Mesendoderm (in vitro differentiated cells): ENCODE results near the gene PAIP2.

Experiments used
- DNase-seq: peaks from one replicate; pipeline ENCODE4 v3.0.0; 2013
- H2AK5ac ChIP-seq: 2 replicates; pipeline ENCODE4 v1.6.1; 2013; ENCODE audit warnings: low read length, inconsistent platforms
- H2BK120ac ChIP-seq: 2 replicates; pipeline ENCODE4 v1.6.1; 2013; ENCODE audit warnings: low read depth, mild to moderate bottlenecking, low read length, moderate library complexity, mixed read lengths
- H2BK15ac ChIP-seq: replicated peaks from 2 replicates; pipeline ENCODE4 v1.6.1; 2013; ENCODE audit warnings: low read depth, mild to moderate bottlenecking, moderate library complexity
- H2BK5ac ChIP-seq: 2 replicates; pipeline ENCODE4 v1.6.1; 2013; ENCODE audit warnings: low read length, inconsistent platforms
- H3K18ac ChIP-seq: 2 replicates; pipeline ENCODE4 v1.6.1; 2013; ENCODE audit warnings: mild to moderate bottlenecking, low read length, mixed read lengths
- H3K23ac ChIP-seq: one replicate; pipeline ENCODE4 v1.6.1; 2013; ENCODE audit warnings: low read length
- H3K27ac ChIP-seq: 2 replicates; pipeline ENCODE4 v1.5.1; 2013; ENCODE audit warnings: low read depth, mild to moderate bottlenecking, inconsistent platforms, low read length, moderate library complexity
- H3K27me3 ChIP-seq: 2 replicates; pipeline ENCODE4 v1.6.1; 2013; ENCODE audit warnings: low read length, control low read depth, mild to moderate bottlenecking, inconsistent platforms; ENCODE audit not compliant: insufficient read depth, poor library complexity
- H3K36me3 ChIP-seq: 2 replicates; pipeline ENCODE4 v1.6.1; 2013; ENCODE audit warnings: low read length, inconsistent platforms; ENCODE audit not compliant: control insufficient read depth, insufficient read depth
- H3K4ac ChIP-seq: one replicate; pipeline ENCODE4 v1.6.1; 2013; ENCODE audit warnings: low read depth, mild to moderate bottlenecking, low read length, moderate library complexity
- H3K4me1 ChIP-seq: 2 replicates; pipeline ENCODE4 v1.6.1; 2013; ENCODE audit warnings: low read depth, low read length, inconsistent platforms; ENCODE audit not compliant: control insufficient read depth
- H3K4me2 ChIP-seq: 2 replicates; pipeline ENCODE4 v1.6.1; 2013; ENCODE audit warnings: low read length
- H3K4me3 ChIP-seq: 2 replicates; pipeline ENCODE4 v1.5.1; 2013; ENCODE audit warnings: mild to moderate bottlenecking, low read length
- H3K56ac ChIP-seq: one replicate; pipeline ENCODE4 v1.6.1; 2013; ENCODE audit warnings: low read length
- H3K79me1 ChIP-seq: 2 replicates; pipeline ENCODE4 v1.6.1; 2013; ENCODE audit warnings: low read length, inconsistent platforms
- H3K79me2 ChIP-seq: 2 replicates; pipeline ENCODE4 v1.6.1; 2013; ENCODE audit warnings: mild to moderate bottlenecking, low read length; ENCODE audit not compliant: control insufficient read depth, insufficient read depth
- H3K9ac ChIP-seq: 2 replicates; pipeline ENCODE4 v1.6.1; 2013; ENCODE audit warnings: low read length, inconsistent platforms
- H4K5ac ChIP-seq: one replicate; pipeline ENCODE4 v1.6.1; 2013; ENCODE audit warnings: low read length
- H4K8ac ChIP-seq: one replicate; pipeline ENCODE4 v1.6.1; 2013; ENCODE audit warnings: low read depth, mild to moderate bottlenecking, control low read depth, low read length, moderate library complexity
- WGBS: extraction: QIAGEN DNeasy Blood & Tissue Kit; methylation state at CpG from one replicate; pipeline ENCODE4 v1.1.7; 2013; ENCODE audit warnings: low lambda C conversion rate, missing lambda C conversion rate; ENCODE audit not compliant: insufficient coverage; ENCODE audit errors: extremely low coverage; 5-methylcytosine and 5-hydroxymethylcytosine counted together

The PAIP2 gene

GRCh38 chr5:139301808-139302499, 39.7 kb upstream of the PAIP2 start:
- H3K36me3 ChIP-seq = no peaks in the 10 kb centered on the region
- no peak overlapping the region for H3K9ac ChIP-seq
- WGBS = no CpG with 5 or more reads among the region's 7 CpGs
- H3K56ac ChIP-seq = no peak overlapping the region
- no peak overlapping the region for H4K5ac ChIP-seq
- DNase-seq = no peak
- no peaks in the 10 kb centered on the region for H3K79me1 ChIP-seq
- H2BK120ac ChIP-seq = no peak overlapping the region
- H3K23ac ChIP-seq = no peak overlapping the region
- H3K27ac ChIP-seq = no peak overlapping the region
- no peaks in the 10 kb centered on the region for H3K27me3 ChIP-seq
- H3K79me2 ChIP-seq = peaks cover 90% of the 10 kb centered on the region
- H3K4ac ChIP-seq = no peak overlapping the region
- H3K4me3 ChIP-seq = no peak overlapping the region
- no peak overlapping the region for H2BK5ac ChIP-seq
- no peak overlapping the region for H3K4me2 ChIP-seq
- H3K4me1 ChIP-seq = peaks cover 5% of the 10 kb centered on the region
- no peak overlapping the region for H2BK15ac ChIP-seq
- no peak overlapping the region for H2AK5ac ChIP-seq
- no peak overlapping the region for H3K18ac ChIP-seq
- H4K8ac ChIP-seq = no peak overlapping the region

- no peaks in the 10 kb centered on the region for H3K27me3 ChIP-seq
- no peak overlapping the region for H3K18ac ChIP-seq
- H2BK120ac ChIP-seq = no peak overlapping the region
- no peak overlapping the region for H3K4me3 ChIP-seq
- peaks cover 89% of the 10 kb centered on the region for H3K79me2 ChIP-seq
- H2AK5ac ChIP-seq = no peak overlapping the region
- H2BK5ac ChIP-seq = no peak overlapping the region
- no peak overlapping the region for H3K9ac ChIP-seq
- H3K4ac ChIP-seq = no peak overlapping the region
- no peaks in the 10 kb centered on the region for H3K4me1 ChIP-seq
- H3K23ac ChIP-seq = no peak overlapping the region
- H4K8ac ChIP-seq = no peak overlapping the region
- H2BK15ac ChIP-seq = no peak overlapping the region
- H3K27ac ChIP-seq = no peak overlapping the region
- DNase-seq = no peak
- no peak overlapping the region for H3K56ac ChIP-seq
- no peaks in the 10 kb centered on the region for H3K36me3 ChIP-seq
- H3K79me1 ChIP-seq = no peaks in the 10 kb centered on the region
- WGBS = no CpG with 5 or more reads among the region's 3 CpGs
- no peak overlapping the region for H4K5ac ChIP-seq
- no peak overlapping the region for H3K4me2 ChIP-seq
These were observed 37.0 kb upstream of the PAIP2 start for GRCh38 chr5:139304391-139305324.

GRCh38 chr5:139306197-139306596, 35.5 kb upstream of the PAIP2 start:
- Histone ChIP-seq H2BK5ac (no peak overlapping the region), H3K79me1 (no peaks in the 10 kb centered on the region), H2BK15ac (no peak overlapping the region), H3K9ac (no peak overlapping the region), H3K79me2 (peaks cover 86% of the 10 kb centered on the region), H3K18ac (no peak overlapping the region), H3K4me2 (no peak overlapping the region), H3K56ac (no peak overlapping the region), H3K27me3 (no peaks in the 10 kb centered on the region), H3K27ac (no peak overlapping the region), H2AK5ac (no peak overlapping the region), H3K4me1 (no peaks in the 10 kb centered on the region), H3K4me3 (no peak overlapping the region), H3K4ac (no peak overlapping the region), H4K8ac (no peak overlapping the region), H4K5ac (no peak overlapping the region), H3K23ac (no peak overlapping the region), H2BK120ac (no peak overlapping the region), H3K36me3 (no peaks in the 10 kb centered on the region)
- no peak for DNase-seq
- WGBS = no CpG with 5 or more reads among the region's 1 CpG

GRCh38 chr5:139306628-139307379, 34.9 kb upstream of the PAIP2 start:
- Histone ChIP-seq H3K18ac (no peak overlapping the region), H3K56ac (no peak overlapping the region), H3K4ac (no peak overlapping the region), H4K5ac (no peak overlapping the region), H2BK120ac (no peak overlapping the region), H2AK5ac (no peak overlapping the region), H3K79me1 (no peaks in the 10 kb centered on the region), H3K23ac (no peak overlapping the region), H3K36me3 (no peaks in the 10 kb centered on the region), H3K4me1 (no peaks in the 10 kb centered on the region), H3K79me2 (peaks cover 85% of the 10 kb centered on the region), H2BK5ac (no peak overlapping the region), H3K4me3 (no peak overlapping the region), H3K27ac (no peak overlapping the region), H2BK15ac (no peak overlapping the region), H3K27me3 (no peaks in the 10 kb centered on the region), H3K9ac (no peak overlapping the region), H3K4me2 (no peak overlapping the region), H4K8ac (no peak overlapping the region)
- DNase-seq = no peak
- whole genome bisulfite sequencing = no CpG with 5 or more reads among the region's 3 CpGs

GRCh38 chr5:139308797-139309196, 32.9 kb upstream of the PAIP2 start:
- no peaks in the 10 kb centered on the region for H3K36me3 ChIP-seq
- no peak overlapping the region for H4K8ac ChIP-seq
- H2BK120ac ChIP-seq = no peak overlapping the region

More at GRCh38 chr5:139308797-139309196, 32.9 kb upstream of the PAIP2 start:
- Histone ChIP-seq H3K4me1 (no peaks in the 10 kb centered on the region), H3K79me2 (peaks cover 86% of the 10 kb centered on the region), H3K4me2 (no peak overlapping the region), H3K79me1 (no peaks in the 10 kb centered on the region), H3K27me3 (no peaks in the 10 kb centered on the region), H2BK15ac (no peak overlapping the region), H3K27ac (no peak overlapping the region), H2BK5ac (no peak overlapping the region), H3K56ac (no peak overlapping the region), H3K23ac (no peak overlapping the region), H3K9ac (no peak overlapping the region), H3K4me3 (no peak overlapping the region), H3K4ac (no peak overlapping the region), H3K18ac (no peak overlapping the region), H4K5ac (no peak overlapping the region), H2AK5ac (no peak overlapping the region)
- DNase-seq = no peak
